ENCODE measurements around the gene MSMP. TPM values are rescaled to one million over a fixed set of nuclear protein-coding genes. Genes with fewer than 3 reads are reported as not detected.

The MSMP gene
- total and polyA plus RNA-seq, 2 donors (not counting 1 experiment from before 2014, with no cell fraction given), result not detected

- Histone ChIP-seq H3K9me3 (ENCODE audit: control insufficient read depth, insufficient read depth, low read depth, low read length) (no peaks in the 10 kb centered on the region), H3K27ac (ENCODE audit: insufficient read depth, low read length) (no peak overlapping the region), H3K4me2 (ENCODE audit: extremely low read depth, insufficient read depth, low read length) (peak overlapping the region; percentile 77), H3K9ac (ENCODE audit: insufficient read depth, low read length) (no peak overlapping the region), H4K20me1 (ENCODE audit: control insufficient read depth, extremely low read depth, insufficient read depth, low read length) (no peaks in the 10 kb centered on the region), H3K4me1 (ENCODE audit: control insufficient read depth, extremely low read depth, insufficient read depth, low read length) (peaks cover 7% of the 10 kb centered on the region), H3K4me3 (replicated peaks in 1 of 4; ENCODE audit: control extremely low read depth in 1 of 4, insufficient read depth in 1 of 4, low read depth in 3 of 4, low read length in 4 of 4) (peak overlapping the region in 3 of 4 experiments; percentile 5 to 53 (median 43)), H3K79me2 (ENCODE audit: control insufficient read depth, insufficient read depth, low read length) (no peaks in the 10 kb centered on the region), H3K36me3 (ENCODE audit: control insufficient read depth, insufficient read depth, low read length) (peaks cover 6% of the 10 kb centered on the region), H3K27me3 (ENCODE audit: control insufficient read depth, insufficient read depth, low read length) (peaks cover 2% of the 10 kb centered on the region), H2AFZ (ENCODE audit: low read length) (no peak overlapping the region)
- no peak for DNase-seq (ENCODE audit: low read depth in 2 of 2)
- TF ChIP-seq CTCF (conservative IDR thresholded peaks at IDR 0.05 in 1 of 2, IDR thresholded peaks at IDR 0.05 in 1 of 2; ENCODE audit: low read depth in 1 of 2, low read length in 2 of 2) (no peak), EZH2 (IDR thresholded peaks at IDR 0.05; ENCODE audit: low read length, missing control alignments) (no peak)
Measured at GRCh38 chr9:35757226-35757891, 3.3 kb upstream of the MSMP start.

- Histone ChIP-seq H2AFZ (ENCODE audit: low read length) (peak overlapping the region; percentile 31), H3K9ac (ENCODE audit: insufficient read depth, low read length) (no peak overlapping the region), H3K27ac (ENCODE audit: insufficient read depth, low read length) (no peak overlapping the region), H3K9me3 (ENCODE audit: control insufficient read depth, insufficient read depth, low read depth, low read length) (no peaks in the 10 kb centered on the region), H4K20me1 (ENCODE audit: control insufficient read depth, extremely low read depth, insufficient read depth, low read length) (no peaks in the 10 kb centered on the region), H3K79me2 (ENCODE audit: control insufficient read depth, insufficient read depth, low read length) (no peaks in the 10 kb centered on the region), H3K4me1 (ENCODE audit: control insufficient read depth, extremely low read depth, insufficient read depth, low read length) (peaks cover 7% of the 10 kb centered on the region), H3K4me3 (replicated peaks in 1 of 4; ENCODE audit: control extremely low read depth in 1 of 4, insufficient read depth in 1 of 4, low read depth in 3 of 4, low read length in 4 of 4) (peak overlapping the region; percentile 34 to 63 (median 48)), H3K36me3 (ENCODE audit: control insufficient read depth, insufficient read depth, low read length) (peaks cover 7% of the 10 kb centered on the region), H3K4me2 (ENCODE audit: extremely low read depth, insufficient read depth, low read length) (peak overlapping the region; percentile 77), H3K27me3 (ENCODE audit: control insufficient read depth, insufficient read depth, low read length) (peaks cover 2% of the 10 kb centered on the region)
- peak; percentile 38 to 43 for DNase-seq (ENCODE audit: low read depth in 2 of 2)
- TF ChIP-seq EZH2 (IDR thresholded peaks at IDR 0.05; ENCODE audit: low read length, missing control alignments), result no peak
- TF ChIP-seq CTCF (conservative IDR thresholded peaks at IDR 0.05 in 1 of 2, IDR thresholded peaks at IDR 0.05 in 1 of 2; ENCODE audit: low read depth in 1 of 2, low read length in 2 of 2), result peak; percentile 33 to 73
Measured at GRCh38 chr9:35756275-35757225, 2.5 kb upstream of the MSMP start.

GRCh38 chr9:35755071-35755470, 995 bp upstream of the MSMP start:
- TF ChIP-seq EZH2 (IDR thresholded peaks at IDR 0.05; ENCODE audit: low read length, missing control alignments) (no peak), CTCF (conservative IDR thresholded peaks at IDR 0.05 in 1 of 2, IDR thresholded peaks at IDR 0.05 in 1 of 2; ENCODE audit: low read depth in 1 of 2, low read length in 2 of 2) (no peak)
- Histone ChIP-seq H3K79me2 (ENCODE audit: control insufficient read depth, insufficient read depth, low read length) (peaks cover 2% of the 10 kb centered on the region), H3K4me2 (ENCODE audit: extremely low read depth, insufficient read depth, low read length) (no peak overlapping the region), H4K20me1 (ENCODE audit: control insufficient read depth, extremely low read depth, insufficient read depth, low read length) (no peaks in the 10 kb centered on the region), H3K4me3 (replicated peaks in 1 of 4; ENCODE audit: control extremely low read depth in 1 of 4, insufficient read depth in 1 of 4, low read depth in 3 of 4, low read length in 4 of 4) (no peak overlapping the region), H3K9me3 (ENCODE audit: control insufficient read depth, insufficient read depth, low read depth, low read length) (no peaks in the 10 kb centered on the region), H3K36me3 (ENCODE audit: control insufficient read depth, insufficient read depth, low read length) (peaks cover 7% of the 10 kb centered on the region), H3K27ac (ENCODE audit: insufficient read depth, low read length) (no peak overlapping the region), H2AFZ (ENCODE audit: low read length) (no peak overlapping the region), H3K9ac (ENCODE audit: insufficient read depth, low read length) (no peak overlapping the region), H3K4me1 (ENCODE audit: control insufficient read depth, extremely low read depth, insufficient read depth, low read length) (peaks cover 7% of the 10 kb centered on the region), H3K27me3 (ENCODE audit: control insufficient read depth, insufficient read depth, low read length) (peaks cover 2% of the 10 kb centered on the region)
- DNase-seq (ENCODE audit: low read depth in 2 of 2), result no peak
